Adipocyte (in vitro differentiated cells): ENCODE results near the gene B4GALT4.

Experiments used
- DNase-seq: peaks from one replicate; pipeline ENCODE4 v3.0.0-alpha.2; 2015; ENCODE audit warnings: low read depth
- H3K27me3 ChIP-seq: replicated peaks from 2 replicates; pipeline ENCODE4 v1.7.0; 2013; ENCODE audit warnings: mild to moderate bottlenecking, low read length, moderate library complexity; ENCODE audit not compliant: control insufficient read depth, insufficient read depth
- H3K36me3 ChIP-seq: 2 replicates; pipeline ENCODE4 v1.7.0; 2013; ENCODE audit warnings: low read length, mild to moderate bottlenecking, moderate library complexity; ENCODE audit not compliant: control insufficient read depth, insufficient read depth, severe bottlenecking
- H3K4me1 ChIP-seq: 2 replicates; pipeline ENCODE4 v1.7.0; 2013; ENCODE audit warnings: mild to moderate bottlenecking, low read length, moderate library complexity; ENCODE audit not compliant: control insufficient read depth, insufficient read depth
- H3K4me3 ChIP-seq: 2 replicates; pipeline ENCODE4 v1.7.0; 2013; ENCODE audit warnings: mild to moderate bottlenecking, low read length, moderate library complexity
- H3K9ac ChIP-seq: 2 replicates; pipeline ENCODE4 v1.7.0; 2013; ENCODE audit warnings: mild to moderate bottlenecking, low read length, moderate library complexity
- H3K9me3 ChIP-seq: 2 replicates; pipeline ENCODE4 v1.7.0; 2013; ENCODE audit warnings: mild to moderate bottlenecking, low read length, moderate library complexity; ENCODE audit not compliant: control insufficient read depth

B4GALT4 gene

DNA sequence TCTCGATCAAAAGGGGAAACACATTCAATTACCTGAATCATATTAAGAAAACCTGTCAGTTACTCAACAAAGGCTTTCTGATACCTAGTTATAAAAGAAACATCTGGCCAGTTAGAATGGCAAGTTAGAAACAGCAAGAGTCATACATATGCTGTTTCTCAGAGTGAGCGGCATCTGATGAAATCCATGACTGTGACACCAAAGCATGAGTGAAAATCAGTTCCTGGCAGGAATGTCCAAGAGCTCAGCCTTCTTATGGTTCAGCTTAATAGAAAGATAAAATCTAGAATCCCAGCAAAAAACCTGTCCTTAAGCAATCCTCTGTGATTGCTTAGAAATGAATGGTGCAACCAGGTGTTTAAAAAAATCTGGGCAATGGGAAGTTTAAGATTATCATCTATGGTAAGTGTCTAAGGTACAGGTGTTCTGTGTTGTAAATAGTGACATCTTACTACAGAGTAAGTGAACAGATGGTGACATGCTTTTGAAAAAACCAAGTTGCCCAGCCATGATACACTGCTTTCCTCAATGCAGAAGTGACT, 18.8 kb downstream of the B4GALT4 start:
- Histone ChIP-seq H3K36me3 (peaks cover 72% of the 10 kb centered on the region), H3K9ac (no peak overlapping the region), H3K27me3 (no peaks in the 10 kb centered on the region), H3K9me3 (no peaks in the 10 kb centered on the region), H3K4me1 (peaks cover 9% of the 10 kb centered on the region), H3K4me3 (no peak overlapping the region)
- DNase-seq = peak; percentile 67

DNA sequence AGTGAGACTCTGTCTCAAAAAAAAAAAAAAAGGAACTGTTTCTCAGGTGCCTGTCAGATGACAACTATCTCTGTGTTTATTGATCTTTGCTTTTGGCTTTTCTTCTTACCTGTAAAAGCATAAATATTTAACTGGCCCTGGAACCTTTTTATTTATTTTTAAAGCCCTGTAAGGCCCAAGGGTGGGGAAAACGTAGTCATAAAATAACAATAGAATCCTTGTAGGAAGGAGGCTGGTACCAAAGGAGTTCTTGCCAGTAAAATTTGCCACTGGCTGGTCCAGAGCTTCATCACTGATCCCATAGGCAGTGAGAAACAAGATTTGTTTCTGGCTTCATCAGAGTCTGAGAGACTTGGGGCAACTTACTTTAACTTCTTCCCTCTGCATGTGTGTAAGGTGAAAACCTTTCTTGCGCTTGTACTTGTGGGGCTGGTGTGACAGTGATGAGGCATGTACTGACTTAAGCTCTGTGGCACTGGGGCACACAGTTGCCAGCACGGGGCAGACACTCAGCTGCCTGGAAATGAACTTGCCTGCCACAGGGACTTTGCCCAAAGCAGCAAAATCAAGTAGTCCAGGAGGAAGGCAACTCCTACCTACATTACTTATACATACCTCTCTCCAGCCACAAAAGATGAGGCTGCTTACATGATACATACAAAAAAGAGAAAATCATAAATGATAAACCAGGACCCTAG, 19.6 kb downstream of the B4GALT4 start:
- H3K36me3 ChIP-seq = peaks cover 72% of the 10 kb centered on the region
- no peak for DNase-seq

DNA sequence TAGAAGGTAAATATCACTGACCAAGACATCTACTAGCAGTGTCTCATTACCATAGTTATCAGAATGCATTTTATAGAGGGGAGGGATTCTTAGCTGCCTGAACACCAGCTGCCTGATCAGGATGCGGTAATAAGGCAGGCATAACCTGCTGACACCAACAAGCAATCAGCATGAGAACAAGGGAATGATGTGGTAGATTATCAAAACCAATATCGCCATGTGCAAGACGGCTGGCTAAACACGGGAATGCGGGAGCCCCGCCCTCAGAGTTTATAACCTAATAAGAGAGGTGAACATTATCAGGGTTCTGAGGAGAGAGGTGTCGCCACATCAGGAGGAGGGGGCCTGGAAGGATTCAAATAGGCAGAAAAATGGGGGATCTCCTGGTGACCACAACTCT, 20.5 kb downstream of the B4GALT4 start:
- no peak overlapping the region for H3K4me3 ChIP-seq
- no peaks in the 10 kb centered on the region for H3K27me3 ChIP-seq
- H3K9me3 ChIP-seq = no peaks in the 10 kb centered on the region
- peaks cover 76% of the 10 kb centered on the region for H3K36me3 ChIP-seq
- DNase-seq = no peak
- H3K4me1 ChIP-seq = peaks cover 9% of the 10 kb centered on the region
- no peak overlapping the region for H3K9ac ChIP-seq

More for the DNA sequence above, 19.6 kb downstream of the B4GALT4 start:
- no peaks in the 10 kb centered on the region for H3K27me3 ChIP-seq
- no peak overlapping the region for H3K9ac ChIP-seq
- no peak overlapping the region for H3K4me3 ChIP-seq
- H3K4me1 ChIP-seq = peaks cover 9% of the 10 kb centered on the region
- H3K9me3 ChIP-seq = no peaks in the 10 kb centered on the region

DNA sequence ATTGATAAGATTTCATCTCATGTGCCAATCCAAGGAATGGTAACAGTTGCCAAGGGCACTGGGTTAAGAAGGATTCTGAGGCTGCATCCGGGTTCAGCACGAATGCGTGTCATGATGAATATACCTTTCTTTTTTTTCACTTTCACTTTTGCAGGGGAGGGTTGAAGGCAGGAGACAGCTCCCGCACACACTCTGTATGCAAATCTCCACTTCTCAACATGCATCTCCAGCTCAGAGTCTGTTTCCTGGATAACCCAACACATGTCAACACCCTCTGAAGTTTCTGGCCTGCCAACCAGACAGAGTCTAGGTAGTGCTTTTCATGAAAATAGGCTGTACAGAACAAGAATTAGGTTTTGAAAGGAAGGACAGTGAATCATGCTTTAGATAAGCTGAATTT, 21.6 kb downstream of the B4GALT4 start:
- H3K4me3 ChIP-seq = no peak overlapping the region
- no peak overlapping the region for H3K9ac ChIP-seq
- H3K9me3 ChIP-seq = no peaks in the 10 kb centered on the region
- H3K4me1 ChIP-seq = peaks cover 12% of the 10 kb centered on the region
- H3K27me3 ChIP-seq = no peaks in the 10 kb centered on the region
- peaks cover 80% of the 10 kb centered on the region for H3K36me3 ChIP-seq
- no peak for DNase-seq

DNA sequence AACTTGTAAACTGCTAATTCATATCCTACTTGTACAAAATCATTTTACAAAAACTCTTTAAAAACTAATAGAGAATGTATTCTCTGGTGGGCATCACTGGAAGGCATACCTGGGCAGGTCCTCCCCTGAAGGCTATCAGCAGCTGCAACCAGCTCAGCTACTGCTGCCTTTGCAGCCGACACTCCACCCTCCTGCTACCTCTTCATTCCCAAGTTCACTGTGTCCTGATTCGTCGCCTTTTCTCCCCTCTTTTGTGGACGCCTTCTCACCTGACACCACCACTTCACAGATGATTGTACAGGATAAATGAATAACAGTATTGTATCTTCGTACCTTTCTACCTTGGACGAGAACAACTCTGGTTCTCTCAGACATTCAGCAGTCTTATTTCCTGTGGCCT, 28.9 kb downstream of the B4GALT4 start:
- H3K9ac ChIP-seq = no peak overlapping the region
- peaks cover 70% of the 10 kb centered on the region for H3K36me3 ChIP-seq
- no peak for DNase-seq
- no peaks in the 10 kb centered on the region for H3K27me3 ChIP-seq
- H3K4me3 ChIP-seq = no peak overlapping the region
- peaks cover 20% of the 10 kb centered on the region for H3K4me1 ChIP-seq
- H3K9me3 ChIP-seq = no peaks in the 10 kb centered on the region

DNA sequence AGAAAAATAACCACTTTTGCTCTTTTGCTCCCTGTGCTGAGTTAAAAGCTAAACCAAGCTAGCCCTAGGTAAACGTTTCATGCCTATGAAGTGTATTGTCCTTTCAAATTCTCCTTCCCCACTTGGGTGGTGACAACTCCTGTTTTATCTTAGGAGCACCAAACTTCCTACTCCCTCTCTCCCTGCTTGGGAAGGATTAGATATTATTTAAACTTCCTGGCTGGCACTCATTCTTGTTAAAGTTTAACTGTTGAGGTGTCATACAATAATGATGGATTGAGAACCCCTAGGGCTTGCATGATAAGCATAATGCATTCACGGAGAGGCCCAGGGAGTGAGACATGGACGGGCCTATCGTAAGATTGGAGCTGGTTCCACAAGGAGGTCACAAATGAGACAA, 29.5 kb downstream of the B4GALT4 start:
- Histone ChIP-seq H3K27me3 (no peaks in the 10 kb centered on the region), H3K36me3 (peaks cover 63% of the 10 kb centered on the region), H3K4me3 (no peak overlapping the region), H3K4me1 (peaks cover 25% of the 10 kb centered on the region), H3K9ac (no peak overlapping the region), H3K9me3 (no peaks in the 10 kb centered on the region)
- no peak for DNase-seq

DNA sequence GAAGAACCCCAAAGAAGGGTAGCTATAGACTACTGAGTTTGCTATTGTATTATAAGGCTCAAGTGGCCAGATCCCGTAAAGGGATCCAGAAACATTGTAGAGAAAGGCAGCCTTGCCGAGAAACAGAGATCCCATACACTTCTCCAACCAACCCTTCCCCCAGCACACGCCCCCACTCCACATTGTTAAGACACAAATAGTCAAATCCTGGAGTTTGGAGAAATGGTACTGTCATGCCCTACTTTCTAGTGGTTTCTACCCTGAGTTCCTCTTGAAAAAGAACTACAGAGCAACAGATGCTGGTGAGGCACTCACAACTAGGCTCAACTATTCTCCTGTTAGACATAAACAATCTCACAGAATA, 33.2 kb downstream of the B4GALT4 start:
- H3K4me3 ChIP-seq = no peak overlapping the region
- no peak for DNase-seq
- H3K9me3 ChIP-seq = no peaks in the 10 kb centered on the region
- H3K9ac ChIP-seq = no peak overlapping the region
- peaks cover 26% of the 10 kb centered on the region for H3K36me3 ChIP-seq
- H3K4me1 ChIP-seq = peaks cover 23% of the 10 kb centered on the region
- no peaks in the 10 kb centered on the region for H3K27me3 ChIP-seq

DNA sequence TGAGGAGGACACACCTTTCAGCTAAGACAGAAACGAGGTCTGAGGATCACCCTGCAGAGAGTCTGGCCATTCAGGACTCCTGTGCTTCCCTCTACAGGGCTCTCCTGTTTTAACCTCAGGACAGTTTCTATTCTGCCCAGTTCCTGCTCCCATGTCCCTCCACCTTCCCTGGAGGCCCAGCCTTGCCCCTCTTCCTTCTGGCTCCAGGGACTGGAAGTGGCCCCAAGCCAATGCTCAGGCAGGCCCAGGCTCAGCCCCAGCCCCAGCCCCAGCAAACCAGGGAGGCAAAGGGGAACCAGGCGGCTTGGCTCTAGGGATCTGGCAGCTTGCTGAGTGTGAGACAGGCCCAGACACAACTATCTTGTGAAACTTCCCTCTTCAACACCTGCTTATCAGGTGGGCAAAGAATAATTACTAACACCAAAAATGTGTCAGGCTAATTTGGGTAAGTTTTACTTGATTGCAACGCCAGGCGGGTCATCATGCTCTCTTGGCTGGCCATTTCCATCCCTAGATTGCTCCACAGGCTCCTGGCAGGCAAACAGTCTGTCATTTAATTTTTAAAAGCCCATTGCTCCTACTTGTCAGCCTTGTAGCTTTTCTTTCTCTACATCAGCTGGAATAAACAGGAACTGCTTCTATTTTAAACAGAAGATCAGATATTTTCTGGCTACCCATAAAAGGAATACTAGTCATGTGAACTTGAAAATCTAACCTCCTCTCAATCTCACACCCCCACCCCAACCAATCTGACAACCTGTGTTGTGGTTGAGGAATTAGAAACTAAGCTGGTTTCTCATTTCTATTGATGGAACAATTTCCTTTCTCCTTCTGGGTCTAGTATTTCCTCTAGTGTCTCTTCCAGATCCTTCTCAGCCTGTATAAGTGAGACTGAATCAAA, 33.8 kb downstream of the B4GALT4 start:
- no peak for DNase-seq
- H3K9me3 ChIP-seq = no peaks in the 10 kb centered on the region
- no peak overlapping the region for H3K4me3 ChIP-seq

DNA sequence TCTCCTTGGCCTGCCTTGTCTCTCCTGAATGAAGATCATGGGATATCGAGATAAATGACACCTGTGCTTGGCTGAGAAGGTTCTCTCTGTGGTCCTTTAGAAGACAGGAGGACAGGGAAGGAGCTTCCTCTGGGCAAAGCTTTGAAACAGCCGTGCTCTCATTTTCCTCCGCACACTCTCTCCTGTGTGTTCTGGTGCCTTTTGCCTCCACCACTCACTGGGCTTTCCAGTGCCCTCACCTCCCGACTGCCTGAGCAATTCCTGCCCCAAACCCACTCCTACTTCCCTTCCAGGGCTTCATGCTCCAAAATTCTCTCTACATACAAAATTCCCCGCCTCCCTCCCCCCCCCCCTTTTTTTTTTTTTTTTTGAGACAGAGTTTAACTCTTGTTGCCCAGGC, 35.0 kb downstream of the B4GALT4 start:
- H3K36me3 ChIP-seq = peaks cover 12% of the 10 kb centered on the region
- DNase-seq = no peak
- peaks cover 23% of the 10 kb centered on the region for H3K4me1 ChIP-seq
- H3K9ac ChIP-seq = no peak overlapping the region
- H3K27me3 ChIP-seq = no peaks in the 10 kb centered on the region
- no peak overlapping the region for H3K4me3 ChIP-seq
- no peaks in the 10 kb centered on the region for H3K9me3 ChIP-seq

More for the DNA sequence above, 33.8 kb downstream of the B4GALT4 start:
- peaks cover 23% of the 10 kb centered on the region for H3K4me1 ChIP-seq
- H3K9ac ChIP-seq = no peak overlapping the region
- H3K27me3 ChIP-seq = no peaks in the 10 kb centered on the region
- peaks cover 20% of the 10 kb centered on the region for H3K36me3 ChIP-seq

DNA sequence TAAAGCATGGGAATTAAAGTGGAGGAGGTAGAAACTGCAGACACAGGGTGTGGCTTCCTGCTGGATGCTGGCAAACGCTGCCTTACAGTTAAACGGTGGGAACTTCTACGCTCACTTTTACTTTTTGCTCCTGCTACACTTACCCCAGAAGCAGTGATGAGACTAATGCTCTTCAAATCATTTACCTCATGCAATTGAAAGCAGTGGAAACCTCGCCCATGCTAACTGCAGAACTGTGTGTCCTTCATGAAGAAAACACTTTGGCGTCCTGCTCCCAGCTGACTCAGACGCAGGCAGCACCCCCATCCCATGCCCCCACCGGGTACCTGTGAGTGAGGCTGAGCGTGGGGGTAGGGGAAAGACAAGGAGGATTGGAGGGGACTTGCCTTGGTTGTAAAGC, 35.5 kb downstream of the B4GALT4 start:
- H3K27me3 ChIP-seq = no peaks in the 10 kb centered on the region
- no peak overlapping the region for H3K9ac ChIP-seq
- H3K36me3 ChIP-seq = peaks cover 11% of the 10 kb centered on the region
- H3K9me3 ChIP-seq = no peaks in the 10 kb centered on the region
- no peak for DNase-seq
- peaks cover 23% of the 10 kb centered on the region for H3K4me1 ChIP-seq
- no peak overlapping the region for H3K4me3 ChIP-seq

DNA sequence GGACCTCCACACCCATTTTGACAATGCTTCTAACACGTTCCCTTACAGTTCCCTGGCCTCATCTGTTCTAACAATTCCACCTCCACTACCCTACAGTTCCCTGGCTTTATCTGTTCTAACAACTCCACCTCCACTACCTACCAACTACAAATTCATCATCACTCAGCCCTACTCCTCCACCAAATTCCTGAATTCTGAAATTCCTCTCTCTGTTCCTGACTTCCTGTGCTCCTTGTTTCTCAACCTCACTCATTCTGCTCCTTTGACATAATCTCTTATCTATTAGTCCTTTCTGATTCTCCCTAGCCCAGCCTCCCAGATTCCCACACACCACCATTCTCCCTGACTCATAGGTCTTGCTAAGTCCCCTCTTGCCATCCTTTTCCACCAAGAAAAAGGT, 44.8 kb downstream of the B4GALT4 start:
- Histone ChIP-seq H3K36me3 (no peaks in the 10 kb centered on the region), H3K4me3 (no peak overlapping the region), H3K9ac (no peak overlapping the region), H3K4me1 (peaks cover 23% of the 10 kb centered on the region), H3K9me3 (no peaks in the 10 kb centered on the region), H3K27me3 (no peaks in the 10 kb centered on the region)
- no peak for DNase-seq
